Posterior cingulate gyrus (tissue), 11 donors: ENCODE results near the gene S100A14.

ENCODE experiments used
- DNase-seq, 10 donors: peaks; one replicate each; pipeline versions ENCODE4 v3.0.0 to v3.0.0-alpha.2; 2020 to 2021; ENCODE audit warnings: mixed read lengths in 3 of 10
- intact Hi-C: fragments of 100-400 bp; cut with DNase I; formaldehyde crosslinking; loops from one replicate; pipeline ENCODE4 v1.15.1; 2023

The S100A14 gene

DNA sequence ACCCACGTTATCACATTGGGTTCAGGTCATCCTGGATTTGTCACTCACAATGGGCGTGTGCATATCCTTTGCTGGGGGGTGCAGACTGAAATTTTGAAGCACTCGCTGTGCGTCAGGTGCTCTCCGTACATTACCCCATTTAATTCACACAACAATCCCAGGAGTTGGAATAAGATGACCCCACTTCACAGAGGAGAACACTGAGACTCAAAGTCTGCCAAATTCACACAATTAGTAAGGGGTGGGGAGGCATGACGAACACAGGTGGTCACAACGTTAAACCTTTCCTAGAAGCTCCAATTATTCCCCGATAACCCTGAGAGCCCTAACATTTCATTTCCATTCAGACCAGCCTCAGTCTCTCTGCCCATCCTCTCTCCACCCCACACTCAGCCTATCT lies 46.7 kb downstream of the S100A14 start:
- intact Hi-C loops, result loop anchor here (5.0 to 10.0 kb wide), 2 partner anchors 37 to 215 kb away; partner anchors contain the start of gene S100A9
- DNase-seq, result peak in 1 of 10 donors; percentile 17

DNA sequence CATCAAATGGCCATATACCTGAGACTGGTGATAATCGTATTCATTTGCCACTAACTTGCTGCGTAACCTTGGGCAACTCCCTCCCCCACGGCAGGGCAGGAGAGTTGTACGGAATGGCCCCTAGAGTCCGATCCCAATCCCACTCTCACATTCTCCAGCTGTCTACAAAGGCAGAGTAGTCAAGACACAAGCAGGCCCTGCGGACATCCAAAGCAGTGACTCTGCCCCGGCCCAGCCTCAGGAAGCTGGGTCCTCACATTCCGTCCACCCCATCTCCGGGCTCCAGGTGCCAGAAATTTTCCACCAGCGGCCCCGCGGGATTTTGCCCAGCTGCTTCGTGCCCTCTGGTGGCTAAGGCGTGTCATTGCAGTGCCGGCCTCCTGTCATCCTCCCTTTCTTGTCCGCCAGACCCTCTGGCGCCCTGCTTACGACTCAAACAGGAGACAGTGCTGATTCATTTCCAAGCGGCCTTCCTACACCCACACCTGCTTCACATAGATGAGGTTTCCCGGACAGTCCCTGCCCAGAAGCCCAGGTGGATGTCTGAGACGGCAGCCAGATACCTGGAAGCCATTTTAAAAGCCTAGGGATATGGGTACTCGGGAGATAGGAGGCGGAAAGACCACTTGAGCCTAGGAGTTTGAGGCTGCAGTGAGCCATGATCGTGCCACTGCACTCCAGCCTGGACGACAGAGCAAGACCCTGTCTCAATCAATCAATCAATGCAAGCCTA lies 47.6 kb downstream of the S100A14 start:
- intact Hi-C loops, result loop anchor here (1.0 to 10.0 kb wide), 3 partner anchors 36 to 214 kb away; partner anchors contain the start of gene S100A9
- DNase-seq, result peak; percentile 74 to 97 (median 85)

DNA sequence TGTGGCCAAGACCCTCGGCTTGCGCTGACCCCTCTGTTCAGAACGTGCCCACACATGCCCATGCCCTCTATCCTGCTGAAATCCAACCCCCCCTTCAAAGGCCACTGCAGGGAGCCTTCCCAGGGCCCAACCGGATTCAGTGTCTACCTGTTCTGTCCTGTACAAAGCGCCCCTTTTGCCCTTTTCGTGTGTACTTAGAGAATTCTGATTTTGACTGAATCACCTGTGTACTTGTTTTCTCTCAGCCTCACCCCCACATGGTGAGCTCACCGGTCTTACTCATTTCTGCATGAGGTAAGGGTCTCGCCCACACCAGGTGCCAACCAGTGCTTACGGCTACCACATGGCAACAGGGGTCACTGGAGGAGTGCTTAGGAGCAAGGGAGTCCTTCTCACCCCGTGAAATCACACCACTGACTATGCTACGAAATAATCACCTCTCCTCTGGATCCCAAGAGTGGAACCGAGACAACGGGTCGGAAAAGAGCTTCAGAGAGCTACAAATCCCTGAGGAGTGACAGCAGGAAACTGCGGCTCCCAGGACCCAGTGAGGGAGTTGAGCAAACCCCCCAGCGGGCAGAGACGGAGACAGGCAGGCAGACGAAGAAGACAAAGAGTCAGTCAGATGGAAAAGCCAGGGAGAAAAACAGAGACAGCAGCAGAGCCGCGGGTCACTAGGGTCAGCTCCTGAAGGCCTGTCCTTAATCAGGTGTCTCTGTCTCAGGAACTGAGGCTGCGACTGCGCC lies 48.3 kb downstream of the S100A14 start:
- intact Hi-C loops, result loop anchor here (1.0 to 10.0 kb wide), 3 partner anchors 35 to 213 kb away; partner anchors contain the start of gene S100A9
- peak in 1 of 10 donors; percentile 53 for DNase-seq

DNA sequence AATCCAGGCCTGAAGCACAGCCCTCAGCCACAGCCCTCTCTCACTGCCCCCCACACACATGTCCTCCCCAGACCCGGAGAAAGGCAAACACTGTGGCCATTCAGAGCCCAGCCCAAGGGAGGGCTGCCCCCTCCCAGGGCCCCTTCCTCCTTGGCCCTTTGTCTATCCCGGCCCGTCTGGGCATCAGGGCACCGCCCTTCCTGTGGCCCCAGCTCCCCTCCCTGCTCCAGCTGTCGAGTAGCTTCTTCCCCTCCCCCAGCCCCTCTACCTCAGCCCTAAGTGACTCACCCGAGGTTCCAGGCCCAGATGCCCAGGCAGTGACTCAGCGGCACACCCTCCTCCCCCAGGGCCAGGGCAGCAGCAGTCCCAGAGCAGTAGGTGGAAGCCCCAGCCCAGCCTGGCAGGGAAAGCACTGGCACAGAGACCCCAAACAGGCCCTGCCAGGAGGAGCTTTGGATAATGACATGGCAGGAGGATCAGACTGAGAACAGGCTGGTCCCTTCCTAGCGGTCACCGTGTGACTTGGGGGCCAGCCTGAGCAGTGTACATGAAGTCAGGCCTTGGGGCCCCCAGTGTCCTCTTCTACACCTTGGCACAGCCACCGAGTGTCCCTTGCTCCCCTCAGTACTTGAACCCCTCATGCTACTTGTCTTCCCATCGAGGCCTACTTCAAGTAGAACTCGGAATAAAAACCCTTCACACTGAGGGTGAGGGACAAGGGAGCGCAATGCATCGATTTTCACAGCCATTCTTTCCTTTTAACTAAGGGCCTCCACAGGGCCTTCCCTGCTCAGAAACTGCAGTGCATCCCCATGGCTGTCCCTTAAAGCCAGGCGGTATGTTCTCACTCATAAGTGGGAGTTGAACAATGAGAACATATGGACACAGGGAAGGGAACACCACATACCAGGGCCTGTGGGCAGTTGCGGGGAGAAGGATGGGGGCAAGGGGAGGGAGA lies 49.4 kb downstream of the S100A14 start:
- intact Hi-C loops, result loop anchor here (5.0 to 10.0 kb wide), 2 partner anchors 34 to 212 kb away; partner anchors contain the start of gene S100A9
- DNase-seq, result peak in 8 of 10 donors; percentile 41 to 96 (median 66)

DNA sequence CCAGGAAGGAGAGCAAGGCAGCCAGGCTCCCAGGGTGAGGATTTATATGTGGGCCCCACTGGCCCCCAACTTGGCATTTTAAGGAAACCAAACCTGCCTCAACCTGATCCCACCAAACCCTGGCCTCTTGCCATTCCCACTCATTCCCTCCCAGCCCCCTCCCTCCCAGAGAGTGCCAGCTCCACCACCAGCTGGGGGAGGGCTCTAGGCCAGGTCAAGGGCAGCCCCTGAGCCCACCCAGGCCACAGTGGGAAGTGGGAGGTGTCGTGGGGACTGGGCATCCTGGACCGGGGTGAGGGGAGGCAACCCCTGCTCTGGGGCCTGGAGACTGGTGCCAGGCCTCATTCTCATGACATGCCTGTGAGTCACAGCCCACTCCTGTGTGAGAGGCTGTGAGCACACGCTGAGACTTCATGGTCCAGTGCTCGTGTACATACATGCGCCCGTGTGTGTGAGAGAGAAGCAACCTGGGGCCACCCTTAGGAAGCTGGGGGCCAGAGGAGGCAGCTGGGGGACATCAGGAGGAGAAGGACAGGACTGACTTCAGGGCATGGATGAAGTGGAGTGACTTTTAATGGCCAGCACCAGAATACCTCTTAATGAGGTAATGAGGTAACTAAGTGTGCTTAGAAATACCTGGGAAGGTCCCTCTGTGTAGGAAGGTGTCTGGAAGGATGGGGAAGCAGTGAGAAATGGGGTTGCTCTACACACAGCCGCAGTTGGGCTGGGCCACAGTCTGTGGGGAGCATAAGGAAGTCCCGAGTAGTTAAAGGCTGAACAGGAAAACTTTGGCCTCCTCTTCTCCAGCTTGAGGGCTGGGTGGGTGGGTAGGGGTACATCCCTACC lies 50.4 kb downstream of the S100A14 start, which contains the start of gene S100A2:
Gene S100A2 (minus strand): TSS at position 316 of the 846 bp plus-strand sequence. CDS start 1,967 bp downstream, outside the sequence.
- intact Hi-C loops, result loop anchor here (5.0 to 10.0 kb wide), 2 partner anchors 33 to 211 kb away; partner anchors contain the start of gene S100A9
- peak in 1 of 10 donors; percentile 79 for DNase-seq
